ENCODE measurements around the gene CCNL1. TPM values are rescaled to one million over a fixed set of nuclear protein-coding genes. Genes with fewer than 3 reads are reported as not detected.

CCNL1 gene
- total and polyA plus RNA-seq, 2 donors (not counting 3 experiments of a cell fraction or from before 2014, with no cell fraction given), result 119 to 137 TPM

DNA sequence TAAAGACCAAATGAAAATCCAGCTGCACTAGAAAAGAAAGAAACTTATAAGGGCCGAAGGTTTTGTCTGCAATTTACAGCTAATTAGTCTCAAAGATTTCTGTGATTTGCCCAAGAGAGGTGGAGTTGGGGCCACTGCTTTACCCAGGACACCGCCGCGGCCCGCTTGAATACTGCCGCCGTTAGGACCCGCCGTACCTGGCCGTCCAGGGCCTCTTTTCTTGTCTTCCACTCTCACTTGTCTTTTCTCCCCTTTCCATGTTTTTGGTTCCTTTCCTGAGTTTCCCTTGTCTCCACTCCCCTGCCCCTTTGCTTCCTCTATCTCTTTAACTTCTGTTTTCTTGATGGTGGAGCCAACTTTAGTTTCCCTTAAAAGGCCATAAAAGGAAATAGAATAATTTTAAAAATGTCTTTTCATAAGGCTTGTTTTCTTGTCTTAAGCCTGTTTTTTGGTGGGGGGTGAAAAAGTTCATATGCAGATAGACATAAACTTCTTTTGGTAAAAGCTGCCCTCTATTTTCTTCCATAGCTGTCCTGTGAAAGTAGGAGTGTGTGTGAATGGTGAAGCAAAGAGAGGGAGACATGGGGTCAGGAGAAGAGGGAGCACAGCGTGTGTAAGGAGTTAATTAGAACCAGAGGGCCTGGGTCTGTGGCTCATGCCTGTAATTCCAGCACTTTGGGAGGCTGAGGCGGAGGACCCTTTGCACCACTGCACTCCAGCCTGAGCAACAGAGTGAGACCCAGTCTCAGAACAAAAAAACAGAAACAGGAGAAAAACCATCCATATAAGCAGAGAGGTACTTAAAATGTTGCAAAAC is 16.0 kb upstream of the CCNL1 start:
- TF ChIP-seq EZH2 (IDR thresholded peaks at IDR 0.05; ENCODE audit: borderline replicate concordance, low read depth, low read length, severe bottlenecking) (no peak), POLR2AphosphoS5 (IDR thresholded peaks at IDR 0.05; ENCODE audit: insufficient read depth, low read depth, low read length) (no peak), MYC (IDR thresholded peaks at IDR 0.05; ENCODE audit: low read depth, low read length) (no peak), POLR2A (IDR thresholded peaks at IDR 0.05; ENCODE audit: low read depth, low read length) (no peak), FOS (IDR thresholded peaks at IDR 0.05; ENCODE audit: borderline replicate concordance, insufficient read depth, low read length) (no peak), JUN (IDR thresholded peaks at IDR 0.05; ENCODE audit: borderline replicate concordance, insufficient read depth, insufficient read length, low read depth) (no peak), GATA2 (IDR thresholded peaks at IDR 0.05; ENCODE audit: insufficient read depth, insufficient read length, low read depth, low read length) (no peak)
- TF ChIP-seq, protein P1, sequence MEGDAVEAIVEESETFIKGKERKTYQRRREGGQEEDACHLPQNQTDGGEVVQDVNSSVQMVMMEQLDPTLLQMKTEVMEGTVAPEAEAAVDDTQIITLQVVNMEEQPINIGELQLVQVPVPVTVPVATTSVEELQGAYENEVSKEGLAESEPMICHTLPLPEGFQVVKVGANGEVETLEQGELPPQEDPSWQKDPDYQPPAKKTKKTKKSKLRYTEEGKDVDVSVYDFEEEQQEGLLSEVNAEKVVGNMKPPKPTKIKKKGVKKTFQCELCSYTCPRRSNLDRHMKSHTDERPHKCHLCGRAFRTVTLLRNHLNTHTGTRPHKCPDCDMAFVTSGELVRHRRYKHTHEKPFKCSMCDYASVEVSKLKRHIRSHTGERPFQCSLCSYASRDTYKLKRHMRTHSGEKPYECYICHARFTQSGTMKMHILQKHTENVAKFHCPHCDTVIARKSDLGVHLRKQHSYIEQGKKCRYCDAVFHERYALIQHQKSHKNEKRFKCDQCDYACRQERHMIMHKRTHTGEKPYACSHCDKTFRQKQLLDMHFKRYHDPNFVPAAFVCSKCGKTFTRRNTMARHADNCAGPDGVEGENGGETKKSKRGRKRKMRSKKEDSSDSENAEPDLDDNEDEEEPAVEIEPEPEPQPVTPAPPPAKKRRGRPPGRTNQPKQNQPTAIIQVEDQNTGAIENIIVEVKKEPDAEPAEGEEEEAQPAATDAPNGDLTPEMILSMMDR (IDR thresholded peaks at IDR 0.05; ENCODE audit: extremely low read depth in 1 of 2, insufficient read depth in 1 of 2, low read depth in 1 of 2, low read length in 2 of 2), result no peak
- TF ChIP-seq, protein P2, sequence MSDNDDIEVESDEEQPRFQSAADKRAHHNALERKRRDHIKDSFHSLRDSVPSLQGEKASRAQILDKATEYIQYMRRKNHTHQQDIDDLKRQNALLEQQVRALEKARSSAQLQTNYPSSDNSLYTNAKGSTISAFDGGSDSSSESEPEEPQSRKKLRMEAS (IDR thresholded peaks at IDR 0.05; ENCODE audit: insufficient read depth, insufficient read length), result no peak
- no TSS peak for BruUV-seq (replicated peaks)
- Histone ChIP-seq H3K4me1 (ENCODE audit: control insufficient read depth, extremely low read depth, insufficient read depth, low read length) (peaks cover 16% of the 10 kb centered on the region), H3K9ac (replicated peaks; ENCODE audit: extremely low read depth, insufficient read depth, low read length) (peak overlapping the region; percentile 99), H3K36me3 (ENCODE audit: control insufficient read depth in 2 of 2, extremely low read depth in 1 of 2, insufficient read depth in 2 of 2, low read length in 2 of 2) (no peaks in the 10 kb centered on the region), H2AFZ (ENCODE audit: low read depth, low read length) (peak overlapping the region; percentile 55), H3K27me3 (ENCODE audit: control insufficient read depth in 2 of 2, insufficient read depth in 2 of 2, low read length in 2 of 2) (no peaks in the 10 kb centered on the region), H3K4me2 (ENCODE audit: insufficient read depth, low read length) (peak overlapping the region; percentile 96), H4K20me1 (replicated peaks; ENCODE audit: control insufficient read depth, extremely low read depth, insufficient read depth, low read length) (no peaks in the 10 kb centered on the region), H3K27ac (ENCODE audit: insufficient read depth, low read depth, low read length) (peak overlapping the region; percentile 98), H3K9me1 (replicated peaks; ENCODE audit: control insufficient read depth, extremely low read depth, insufficient read depth, low read length) (no peaks in the 10 kb centered on the region), H3K9me3 (replicated peaks; ENCODE audit: control insufficient read depth, insufficient read depth, low read length) (no peaks in the 10 kb centered on the region), H3K79me2 (ENCODE audit: control insufficient read depth, insufficient read depth, low read length) (peaks cover 11% of the 10 kb centered on the region), H3K4me3 (replicated peaks in 1 of 3; ENCODE audit: insufficient read depth in 1 of 3, low read depth in 1 of 3, low read length in 3 of 3) (peak overlapping the region; percentile 37 to 97 (median 90))
- FAIRE-seq (no peak), DNase-seq (ENCODE audit: low read depth, low spot score) (peak; percentile 43)
- intact Hi-C loops (cut with micrococcal nuclease), result loop anchor here (1.0 kb wide), 3 partner anchors 16 to 356 kb away; partner anchors contain the start of gene CCNL1
- CTCF ChIA-PET, result interaction anchor here (0.5 to 4.8 kb wide), 13 partner anchors 9 to 397 kb away, joined by 3 to 39 read pairs (median 4); partner anchors contain the start of gene CCNL1
- POLR2A ChIA-PET, result interaction anchor here (1.0 to 4.2 kb wide), 5 partner anchors 14 to 321 kb away, joined by 3 to 105 read pairs (median 4); partner anchors contain the start of gene CCNL1
- dilution Hi-C loops (cut with MboI; ENCODE audit: extremely low pct_ligation_motif_present, low sequenced_read_pairs), result no loop called here

All from endothelial cell of umbilical vein (primary cell).